ENCODE results near the gene ROCK2.
"Not testable (repeated sequence)": the region's sequence is repeated elsewhere in the genome, so short reads cannot be mapped to it uniquely, and the experiment has no call there.

ROCK2 gene

GRCh38 chr2:11285499-11285898, 58.9 kb downstream of the ROCK2 start:
- Histone ChIP-seq H3K4me1 (ENCODE audit: insufficient read depth, low read length) (no peaks in the 10 kb centered on the region), H3K9me3 (ENCODE audit: low read length) (peaks cover 15% of the 10 kb centered on the region), H3K4me3 (ENCODE audit: low read length) (no peak overlapping the region), H2AFZ (ENCODE audit: low read depth, low read length) (no peak overlapping the region), H3K27me3 (ENCODE audit: insufficient read depth, low read length) (no peaks in the 10 kb centered on the region), H3K36me3 (ENCODE audit: insufficient read depth, low read length) (peaks cover 25% of the 10 kb centered on the region)

GRCh38 chr2:11281186-11281585, 63.2 kb downstream of the ROCK2 start:
- Histone ChIP-seq H3K4me3 (ENCODE audit: low read length) (no peak overlapping the region), H3K36me3 (ENCODE audit: insufficient read depth, low read length) (peaks cover 42% of the 10 kb centered on the region), H3K9me3 (ENCODE audit: low read length) (peaks cover 18% of the 10 kb centered on the region), H3K4me1 (ENCODE audit: insufficient read depth, low read length) (no peaks in the 10 kb centered on the region), H3K27me3 (ENCODE audit: insufficient read depth, low read length) (no peaks in the 10 kb centered on the region), H2AFZ (ENCODE audit: low read depth, low read length) (no peak overlapping the region)

- Histone ChIP-seq H3K9me3 (ENCODE audit: low read length) (peaks cover 17% of the 10 kb centered on the region), H3K36me3 (ENCODE audit: insufficient read depth, low read length) (peaks cover 39% of the 10 kb centered on the region), H3K4me1 (ENCODE audit: insufficient read depth, low read length) (no peaks in the 10 kb centered on the region), H3K27me3 (ENCODE audit: insufficient read depth, low read length) (no peaks in the 10 kb centered on the region), H2AFZ (ENCODE audit: low read depth, low read length) (no peak overlapping the region), H3K4me3 (ENCODE audit: low read length) (no peak overlapping the region)
Observed at GRCh38 chr2:11280713-11281112, 63.7 kb downstream of the ROCK2 start.

GRCh38 chr2:11279398-11279797, 65.0 kb downstream of the ROCK2 start:
- H3K4me3 ChIP-seq (ENCODE audit: low read length) = no peak overlapping the region
- H3K4me1 ChIP-seq (ENCODE audit: insufficient read depth, low read length) = no peaks in the 10 kb centered on the region
- H3K9me3 ChIP-seq (ENCODE audit: low read length) = peaks cover 12% of the 10 kb centered on the region
- no peaks in the 10 kb centered on the region for H3K27me3 ChIP-seq (ENCODE audit: insufficient read depth, low read length)
- H3K36me3 ChIP-seq (ENCODE audit: insufficient read depth, low read length) = peaks cover 28% of the 10 kb centered on the region
- no peak overlapping the region for H2AFZ ChIP-seq (ENCODE audit: low read depth, low read length)

GRCh38 chr2:11278219-11278618, 66.2 kb downstream of the ROCK2 start:
- Histone ChIP-seq H3K4me3 (ENCODE audit: low read length) (no peak overlapping the region), H3K27me3 (ENCODE audit: insufficient read depth, low read length) (no peaks in the 10 kb centered on the region), H3K36me3 (ENCODE audit: insufficient read depth, low read length) (peaks cover 19% of the 10 kb centered on the region), H3K9me3 (ENCODE audit: low read length) (peaks cover 5% of the 10 kb centered on the region), H3K4me1 (ENCODE audit: insufficient read depth, low read length) (no peaks in the 10 kb centered on the region), H2AFZ (ENCODE audit: low read depth, low read length) (no peak overlapping the region)

GRCh38 chr2:11275910-11276309, 68.5 kb downstream of the ROCK2 start:
- Histone ChIP-seq H3K4me1 (ENCODE audit: insufficient read depth, low read length) (no peaks in the 10 kb centered on the region), H3K4me3 (ENCODE audit: low read length) (no peak overlapping the region), H3K27me3 (ENCODE audit: insufficient read depth, low read length) (no peaks in the 10 kb centered on the region), H3K36me3 (ENCODE audit: insufficient read depth, low read length) (peaks cover 28% of the 10 kb centered on the region), H2AFZ (ENCODE audit: low read depth, low read length) (no peak overlapping the region), H3K9me3 (ENCODE audit: low read length) (peaks cover 5% of the 10 kb centered on the region)

- Histone ChIP-seq H3K4me1 (ENCODE audit: insufficient read depth, low read length) (no peaks in the 10 kb centered on the region), H2AFZ (ENCODE audit: low read depth, low read length) (no peak overlapping the region), H3K27me3 (ENCODE audit: insufficient read depth, low read length) (no peaks in the 10 kb centered on the region), H3K36me3 (ENCODE audit: insufficient read depth, low read length) (peaks cover 11% of the 10 kb centered on the region), H3K4me3 (ENCODE audit: low read length) (no peak overlapping the region), H3K9me3 (ENCODE audit: low read length) (no peaks in the 10 kb centered on the region)
Observed at GRCh38 chr2:11270891-11271290, 73.5 kb downstream of the ROCK2 start.

- no peaks in the 10 kb centered on the region for H3K4me1 ChIP-seq (ENCODE audit: insufficient read depth, low read length)
- no peaks in the 10 kb centered on the region for H3K27me3 ChIP-seq (ENCODE audit: insufficient read depth, low read length)
Observed at GRCh38 chr2:11267931-11268330, 76.5 kb downstream of the ROCK2 start.

GRCh38 chr2:11264818-11265217, 79.6 kb downstream of the ROCK2 start:
- no peak overlapping the region for H2AFZ ChIP-seq (ENCODE audit: low read depth, low read length)
- no peaks in the 10 kb centered on the region for H3K27me3 ChIP-seq (ENCODE audit: insufficient read depth, low read length)
- peaks cover 4% of the 10 kb centered on the region for H3K9me3 ChIP-seq (ENCODE audit: low read length)

More at GRCh38 chr2:11267931-11268330, 76.5 kb downstream of the ROCK2 start:
- Histone ChIP-seq H3K36me3 (ENCODE audit: insufficient read depth, low read length) (peaks cover 19% of the 10 kb centered on the region), H3K4me3 (ENCODE audit: low read length) (no peak overlapping the region), H3K9me3 (ENCODE audit: low read length) (peaks cover 3% of the 10 kb centered on the region), H2AFZ (ENCODE audit: low read depth, low read length) (no peak overlapping the region)

GRCh38 chr2:11264007-11264406, 80.4 kb downstream of the ROCK2 start:
- Histone ChIP-seq H2AFZ (ENCODE audit: low read depth, low read length) (no peak overlapping the region), H3K4me1 (ENCODE audit: insufficient read depth, low read length) (no peaks in the 10 kb centered on the region), H3K9me3 (ENCODE audit: low read length) (peaks cover 4% of the 10 kb centered on the region), H3K27me3 (ENCODE audit: insufficient read depth, low read length) (no peaks in the 10 kb centered on the region), H3K36me3 (ENCODE audit: insufficient read depth, low read length) (peaks cover 8% of the 10 kb centered on the region), H3K4me3 (ENCODE audit: low read length) (no peak overlapping the region)

More at GRCh38 chr2:11264818-11265217, 79.6 kb downstream of the ROCK2 start:
- Histone ChIP-seq H3K4me3 (ENCODE audit: low read length) (no peak overlapping the region), H3K36me3 (ENCODE audit: insufficient read depth, low read length) (peaks cover 8% of the 10 kb centered on the region), H3K4me1 (ENCODE audit: insufficient read depth, low read length) (no peaks in the 10 kb centered on the region)

- H2AFZ ChIP-seq (ENCODE audit: low read depth, low read length) = no peak overlapping the region
- no peaks in the 10 kb centered on the region for H3K27me3 ChIP-seq (ENCODE audit: insufficient read depth, low read length)
- H3K4me3 ChIP-seq (ENCODE audit: low read length) = no peak overlapping the region
- peaks cover 4% of the 10 kb centered on the region for H3K9me3 ChIP-seq (ENCODE audit: low read length)
- no peaks in the 10 kb centered on the region for H3K4me1 ChIP-seq (ENCODE audit: insufficient read depth, low read length)
- H3K36me3 ChIP-seq (ENCODE audit: insufficient read depth, low read length) = peaks cover 8% of the 10 kb centered on the region
Observed at GRCh38 chr2:11263177-11263576, 81.3 kb downstream of the ROCK2 start.

GRCh38 chr2:11262438-11262837, 82.0 kb downstream of the ROCK2 start:
- not testable (repeated sequence) for H3K9me3 ChIP-seq (ENCODE audit: low read length); H3K4me3 ChIP-seq (ENCODE audit: low read length); H3K27me3 ChIP-seq (ENCODE audit: insufficient read depth, low read length); H2AFZ ChIP-seq (ENCODE audit: low read depth, low read length); H3K4me1 ChIP-seq (ENCODE audit: insufficient read depth, low read length)
- H3K36me3 ChIP-seq (ENCODE audit: insufficient read depth, low read length) = peaks cover 12% of the 10 kb centered on the region

GRCh38 chr2:11261564-11261963, 82.9 kb downstream of the ROCK2 start:
- H2AFZ ChIP-seq (ENCODE audit: low read depth, low read length); H3K27me3 ChIP-seq (ENCODE audit: insufficient read depth, low read length); H3K4me3 ChIP-seq (ENCODE audit: low read length); H3K4me1 ChIP-seq (ENCODE audit: insufficient read depth, low read length); H3K9me3 ChIP-seq (ENCODE audit: low read length): not testable (repeated sequence)
- peaks cover 20% of the 10 kb centered on the region for H3K36me3 ChIP-seq (ENCODE audit: insufficient read depth, low read length)

- Histone ChIP-seq H3K4me3 (ENCODE audit: low read length) (no peak overlapping the region), H2AFZ (ENCODE audit: low read depth, low read length) (no peak overlapping the region), H3K36me3 (ENCODE audit: insufficient read depth, low read length) (peaks cover 24% of the 10 kb centered on the region), H3K4me1 (ENCODE audit: insufficient read depth, low read length) (no peaks in the 10 kb centered on the region), H3K9me3 (ENCODE audit: low read length) (peaks cover 11% of the 10 kb centered on the region), H3K27me3 (ENCODE audit: insufficient read depth, low read length) (no peaks in the 10 kb centered on the region)
Observed at GRCh38 chr2:11260979-11261378, 83.5 kb downstream of the ROCK2 start.
